Measurements from ENCODE around the gene TMEM129.

Gene TMEM129, protein sequence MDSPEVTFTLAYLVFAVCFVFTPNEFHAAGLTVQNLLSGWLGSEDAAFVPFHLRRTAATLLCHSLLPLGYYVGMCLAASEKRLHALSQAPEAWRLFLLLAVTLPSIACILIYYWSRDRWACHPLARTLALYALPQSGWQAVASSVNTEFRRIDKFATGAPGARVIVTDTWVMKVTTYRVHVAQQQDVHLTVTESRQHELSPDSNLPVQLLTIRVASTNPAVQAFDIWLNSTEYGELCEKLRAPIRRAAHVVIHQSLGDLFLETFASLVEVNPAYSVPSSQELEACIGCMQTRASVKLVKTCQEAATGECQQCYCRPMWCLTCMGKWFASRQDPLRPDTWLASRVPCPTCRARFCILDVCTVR

DNA sequence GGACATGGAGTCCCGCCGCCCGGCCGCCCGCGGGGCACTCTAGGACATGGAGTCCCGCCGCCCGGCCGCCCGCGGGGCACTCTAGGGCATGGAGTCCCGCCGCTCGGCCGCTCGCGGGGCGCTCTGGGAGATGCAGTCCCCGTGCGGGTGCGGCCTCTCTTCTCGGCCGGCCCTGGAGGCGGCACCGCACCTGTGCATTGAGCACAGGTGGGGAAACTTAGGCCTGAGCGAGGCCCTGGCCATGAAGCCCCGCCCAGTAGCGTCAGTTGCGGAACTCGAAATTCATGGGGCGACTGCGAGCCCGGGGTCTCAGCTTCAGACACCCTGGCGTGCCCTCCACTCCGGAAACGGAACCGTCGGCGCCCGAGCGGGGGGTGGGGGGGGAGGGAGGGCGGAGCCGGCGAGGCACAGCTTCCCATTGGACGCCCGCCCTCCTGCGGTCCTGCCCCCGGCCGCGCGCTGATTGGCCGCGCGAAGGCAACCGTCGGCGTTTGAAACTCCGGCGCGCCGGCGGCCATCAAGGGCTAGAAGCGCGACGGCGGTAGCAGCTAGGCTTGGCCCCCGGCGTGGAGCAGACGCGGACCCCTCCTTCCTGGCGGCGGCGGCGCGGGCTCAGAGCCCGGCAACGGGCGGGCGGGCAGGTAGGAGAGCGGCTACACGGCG is at the start of gene TMEM129, which contains the start of gene TACC3:
TSS of gene TMEM129 (minus strand) at position 321 of the 663 bp plus-strand sequence. CDS start 486 bp downstream, outside the sequence.
TSS of gene TACC3 (plus strand) at position 519 of the 663 bp plus-strand sequence. CDS start 1,901 bp downstream, outside the sequence.
- peak; percentile 96 for DNase-seq

- DNase-seq = no peak
These were observed 49.7 kb upstream of the TMEM129 start for GRCh38 chr4:1770791-1771231.

DNA sequence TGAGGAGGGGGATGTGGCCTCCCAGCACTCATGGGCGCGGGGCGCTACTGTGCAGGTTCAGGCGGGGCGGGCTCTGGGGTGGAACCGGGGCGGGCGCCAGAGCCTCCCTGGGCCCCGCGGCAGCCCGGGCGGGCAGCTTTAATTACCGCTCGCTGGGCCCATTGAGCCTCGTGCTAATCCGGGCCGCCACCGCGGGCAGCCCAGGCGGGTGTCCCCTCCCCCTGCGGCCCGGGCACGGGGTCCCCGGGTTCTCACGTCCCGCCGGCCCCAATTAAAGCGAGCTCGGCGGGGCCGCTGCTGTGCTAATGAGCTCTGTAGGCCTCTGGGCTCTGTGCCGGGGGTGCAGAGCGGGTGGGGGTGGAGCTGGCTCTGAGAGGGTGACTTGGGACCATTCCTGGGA is 49.1 kb upstream of the TMEM129 start:
- no peak for DNase-seq

DNA sequence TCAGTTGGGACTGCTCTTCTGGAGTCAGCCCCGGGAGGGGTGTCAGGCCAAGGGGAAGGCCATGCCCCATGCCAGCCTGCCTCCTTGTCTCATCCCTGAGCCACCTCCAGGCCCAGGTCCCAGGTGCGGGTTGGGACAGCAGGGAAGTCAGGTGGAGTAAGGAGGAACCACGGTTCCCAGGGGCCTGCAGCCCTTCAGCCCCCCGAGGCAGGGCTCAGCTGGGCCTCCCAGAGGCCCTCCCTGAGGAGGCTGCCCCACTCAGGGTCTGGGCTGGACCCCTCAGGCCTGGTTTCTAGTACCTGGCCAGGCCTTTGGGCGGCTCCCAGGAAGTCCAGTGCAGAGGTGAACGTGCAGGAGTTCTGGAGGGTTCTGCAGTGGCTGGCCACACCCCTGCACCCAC is 48.6 kb upstream of the TMEM129 start:
- no peak for DNase-seq

GRCh38 chr4:1768367-1769034 is 47.4 kb upstream of the TMEM129 start:
- DNase-seq = no peak

- DNase-seq = peak; percentile 27
These were observed 46.7 kb upstream of the TMEM129 start for GRCh38 chr4:1767770-1768366.

DNA sequence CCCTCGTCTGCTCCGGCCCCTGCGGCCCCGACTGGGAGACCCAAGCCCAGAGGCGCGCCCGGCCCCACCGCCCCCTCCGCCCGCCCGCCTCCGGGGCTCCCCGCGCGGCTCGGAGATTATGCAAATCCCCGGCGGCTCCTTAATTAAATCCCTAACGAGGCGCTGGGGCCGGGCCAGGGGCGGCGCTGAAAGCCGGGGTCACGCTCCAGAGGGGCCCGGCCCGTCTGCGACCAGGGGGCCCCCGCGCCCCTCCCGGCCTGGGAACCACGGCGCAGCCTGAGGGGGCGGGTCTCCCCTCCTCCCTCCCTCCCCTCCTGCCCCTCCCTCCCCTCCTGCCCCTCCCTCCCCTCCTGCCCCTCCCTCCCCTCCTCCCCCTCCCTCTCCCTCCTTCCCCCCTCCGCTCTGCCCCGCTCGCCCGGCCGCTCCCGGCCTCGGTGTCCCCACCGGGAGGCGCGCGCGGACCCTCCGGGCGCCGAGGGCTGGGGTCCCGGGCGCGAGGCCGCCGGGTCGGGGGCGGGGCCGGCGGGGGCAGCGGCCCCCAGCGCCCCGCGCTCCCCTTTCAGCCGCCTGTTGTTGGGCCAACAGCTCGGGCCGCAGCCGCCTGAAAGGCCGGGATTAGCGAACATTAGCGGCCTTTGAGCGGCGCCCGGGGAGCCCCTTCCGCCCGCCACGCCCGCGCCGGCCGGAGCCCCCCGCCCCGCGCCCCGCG is 46.1 kb upstream of the TMEM129 start:
- no peak for DNase-seq

GRCh38 chr4:1766106-1767060 is 45.3 kb upstream of the TMEM129 start:
- no peak for DNase-seq

DNA sequence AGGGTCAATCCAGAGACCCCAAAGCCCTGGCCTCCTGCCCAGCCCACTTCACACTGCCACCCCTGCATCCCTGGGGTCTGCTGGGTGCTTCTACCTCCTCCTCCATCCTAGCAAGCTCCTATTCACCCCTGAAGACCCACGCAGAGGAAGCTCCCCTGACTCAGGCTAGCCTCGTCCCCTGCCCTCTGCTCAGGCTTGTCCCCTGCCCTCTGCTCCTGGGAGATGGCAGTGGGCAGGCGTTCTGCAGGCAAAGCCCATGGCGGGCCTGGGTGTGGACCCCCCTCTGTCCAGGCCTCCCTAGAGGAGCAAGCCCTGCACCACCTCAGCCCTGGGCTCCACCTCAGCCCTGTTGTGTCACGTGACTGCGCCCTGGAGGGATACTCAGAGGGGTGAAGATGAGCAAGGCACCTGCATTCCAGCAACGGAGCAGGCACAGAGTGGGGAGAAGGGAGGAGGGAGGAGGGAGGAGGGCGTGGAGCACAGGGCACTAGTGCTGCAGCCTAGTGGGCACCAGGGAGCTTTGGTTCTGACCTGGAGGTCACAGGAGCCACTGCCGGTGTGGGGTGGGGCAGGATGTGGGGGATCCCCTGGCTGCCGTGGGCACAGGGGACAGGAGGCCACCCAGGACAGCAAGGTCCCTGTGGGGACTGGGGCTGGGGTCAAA is 44.4 kb upstream of the TMEM129 start:
- DNase-seq = no peak

DNA sequence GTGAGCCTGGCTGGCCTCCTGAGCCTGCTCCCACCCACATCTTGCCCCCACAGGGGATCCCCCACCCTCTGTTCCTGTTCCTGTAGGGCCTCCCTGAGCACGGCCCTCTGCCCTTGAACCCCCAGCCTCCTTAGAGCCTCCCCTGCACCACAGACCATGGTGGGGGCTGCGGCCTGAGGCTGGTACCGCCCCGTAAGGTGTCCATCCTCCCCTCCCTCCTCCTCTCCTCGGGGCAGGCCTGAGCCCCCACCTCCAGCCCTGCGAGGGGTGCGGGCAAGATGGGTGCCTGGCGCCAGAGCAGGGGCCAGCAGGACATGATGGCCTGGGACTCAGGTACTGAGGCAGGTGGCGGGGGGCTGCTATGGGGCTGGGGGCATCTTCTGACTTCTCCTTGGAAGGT is 43.5 kb upstream of the TMEM129 start:
- no peak for DNase-seq

DNA sequence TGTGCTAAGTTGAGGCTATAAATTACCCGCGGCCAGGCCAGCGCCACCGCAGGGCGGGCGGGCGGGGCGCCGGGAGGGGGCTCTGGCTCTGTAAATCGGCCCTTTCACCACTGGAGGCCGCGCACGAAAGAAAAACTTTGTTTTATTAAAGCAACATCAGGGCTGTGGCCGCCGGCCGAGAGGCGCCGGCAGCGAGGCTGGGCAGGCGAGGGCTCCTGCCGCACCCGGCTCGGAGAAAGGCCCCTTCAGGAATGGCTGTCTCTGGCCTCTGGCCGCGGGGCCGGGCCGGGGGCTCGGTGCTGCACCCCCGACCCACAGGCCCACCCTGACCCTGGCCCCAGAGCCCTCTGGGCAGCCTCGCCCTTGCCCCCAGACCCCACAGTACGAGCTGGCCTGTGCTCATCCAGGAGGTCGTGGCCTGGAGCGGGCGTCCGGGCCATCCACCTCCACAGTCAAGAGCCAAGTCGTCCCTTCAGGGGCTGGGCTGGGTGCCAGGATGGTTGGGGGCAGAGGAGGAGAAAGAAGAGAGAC is 42.5 kb upstream of the TMEM129 start:
- no peak for DNase-seq

- DNase-seq = no peak
These were observed 42.0 kb upstream of the TMEM129 start for GRCh38 chr4:1763070-1763549.

DNA sequence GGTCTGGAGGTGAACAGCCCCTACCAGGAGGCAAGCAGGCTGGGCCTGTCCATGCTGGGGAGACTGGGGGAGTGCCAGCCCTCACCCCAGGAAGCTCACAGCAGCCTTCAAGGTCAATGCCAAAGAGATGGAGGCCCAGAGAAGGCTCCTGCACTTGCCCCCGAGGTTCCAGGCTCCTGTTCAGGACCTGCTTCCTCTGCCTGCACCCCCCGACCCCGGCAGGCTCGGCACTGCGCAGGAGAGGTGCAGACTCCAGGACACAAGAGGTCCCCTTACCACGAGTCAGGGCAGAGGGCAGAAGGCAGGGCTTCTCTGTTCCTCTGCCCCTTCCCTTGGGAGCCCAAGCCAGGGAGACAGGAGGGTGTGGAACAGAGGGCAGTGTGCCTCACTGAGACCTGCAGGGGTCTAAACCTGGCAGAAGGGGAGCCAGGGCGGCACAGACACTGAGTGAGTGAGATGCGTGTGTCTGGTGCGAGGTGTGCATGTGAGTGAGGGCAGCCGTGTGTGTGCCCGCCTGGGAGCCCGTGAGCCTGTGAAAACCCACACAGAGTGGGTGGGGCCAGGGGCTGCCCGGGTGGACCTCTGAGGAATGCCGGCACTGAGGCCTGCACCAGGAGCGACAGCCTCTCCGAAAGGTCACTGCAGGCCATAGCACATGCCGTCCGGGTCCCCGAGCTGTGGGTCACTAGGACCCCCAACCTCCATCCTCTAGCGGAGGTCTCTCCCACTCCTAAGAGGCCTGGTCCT is 41.3 kb upstream of the TMEM129 start:
- no peak for DNase-seq

GRCh38 chr4:1761130-1761689 is 40.1 kb upstream of the TMEM129 start:
- DNase-seq = no peak

DNA sequence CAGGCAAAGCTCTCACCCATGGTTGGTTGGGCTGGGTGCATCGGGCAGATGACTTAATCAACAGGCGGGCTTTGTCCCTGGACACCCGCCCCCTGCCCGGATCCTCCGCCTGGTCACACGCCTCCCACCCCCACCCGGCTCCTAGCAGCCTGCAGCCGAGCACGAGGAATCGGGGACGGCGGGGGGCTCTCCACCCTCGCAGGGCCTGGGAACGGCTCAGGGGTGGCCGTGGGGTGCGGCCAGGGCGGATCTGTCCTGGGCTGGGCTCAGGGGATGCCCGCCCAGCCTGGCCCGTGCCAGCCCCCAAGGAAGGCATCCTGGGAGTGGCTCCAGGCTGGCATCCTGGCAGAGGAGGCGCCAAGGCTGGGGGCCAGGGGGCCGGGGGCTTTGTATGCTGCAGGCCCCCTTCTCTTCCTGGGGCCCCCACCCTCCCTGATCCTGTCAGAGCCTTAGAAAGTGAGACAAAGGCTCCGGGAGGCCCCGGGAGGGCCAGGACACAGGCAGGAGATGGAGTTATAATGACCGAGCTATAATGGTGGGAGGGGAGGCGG is 39.5 kb upstream of the TMEM129 start:
- no peak for DNase-seq

GRCh38 chr4:1759818-1760223 is 38.7 kb upstream of the TMEM129 start:
- DNase-seq = no peak

DNA sequence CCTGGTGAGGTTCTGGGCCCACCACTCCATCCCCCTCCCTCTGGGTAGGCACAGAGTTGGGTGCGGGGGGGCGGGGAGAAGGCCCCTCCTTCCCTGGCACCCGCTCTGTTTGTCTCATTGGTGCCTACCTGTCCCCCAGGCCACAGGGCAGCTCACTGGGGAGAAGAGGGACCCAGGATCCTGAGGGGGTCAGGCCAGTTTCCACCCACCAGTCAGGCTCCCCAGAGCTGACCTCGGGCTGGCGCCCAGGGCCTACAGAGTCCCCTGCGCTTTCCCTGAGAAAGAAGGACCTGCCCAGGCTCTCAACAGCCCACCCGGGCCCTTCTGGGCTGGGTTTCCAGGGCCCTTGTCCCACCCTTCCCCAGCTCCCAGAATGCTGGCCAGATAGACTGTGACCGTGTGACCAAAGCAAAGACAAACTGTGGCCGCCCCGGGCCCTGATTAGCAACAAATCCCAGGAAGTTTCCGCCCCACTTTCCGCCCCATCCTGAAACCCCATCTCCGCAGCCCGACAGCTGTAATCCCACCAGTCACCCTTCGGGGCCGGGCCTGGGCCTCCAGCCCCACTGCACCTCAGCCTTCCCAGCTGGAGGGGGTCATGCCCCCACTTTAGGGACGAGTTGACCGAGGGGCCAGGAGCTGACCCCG is 38.2 kb upstream of the TMEM129 start:
- DNase-seq = no peak

Measured in stimulated activated naive CD4-positive, alpha-beta T cell treated with Interleukin-2 at 50 U/mL for 16 hours (primary cell).